8988T (cell line): ENCODE results near the gene OVCA2.

Experiments
- DNase-seq: peaks from one replicate; pipeline ENCODE4 v3.0.0; 2011

The OVCA2 gene

DNA sequence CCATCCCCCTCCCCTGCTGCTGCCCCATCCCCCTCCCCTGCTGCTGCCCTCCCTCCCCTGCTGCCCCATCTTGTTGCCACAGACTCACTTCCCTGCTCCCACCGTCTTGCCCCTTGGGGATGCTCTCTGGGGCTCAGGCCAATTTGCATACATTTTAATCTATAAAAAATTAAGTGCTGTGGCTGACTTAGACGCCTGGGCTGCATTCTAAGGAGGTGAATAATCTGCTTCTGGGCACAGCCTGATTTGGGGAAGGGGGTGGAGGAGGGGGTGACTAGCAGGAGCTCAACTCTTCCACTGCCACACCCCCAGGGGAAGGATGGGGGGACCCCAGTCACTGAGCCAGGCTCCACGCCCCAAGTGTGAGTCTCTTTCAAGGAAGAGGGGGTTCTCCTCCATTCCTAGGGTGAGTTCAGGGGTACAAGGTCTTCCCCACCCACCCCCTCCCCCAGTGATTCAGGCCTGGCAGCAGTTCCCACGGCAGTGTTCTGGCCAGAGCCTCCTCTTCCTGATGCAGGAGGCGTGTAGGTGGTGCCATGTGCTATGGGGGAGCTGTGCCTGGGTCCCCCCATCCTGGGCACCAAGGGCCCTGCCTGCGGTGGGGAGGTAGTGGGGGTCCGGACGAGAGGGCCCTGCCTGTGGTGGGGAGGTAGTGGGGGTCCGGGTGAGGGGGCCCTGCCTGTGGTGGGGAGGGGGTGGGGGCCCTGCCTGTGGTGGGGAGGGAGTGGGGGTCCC lies 6.8 kb upstream of the OVCA2 start:
- no peak for DNase-seq

DNA sequence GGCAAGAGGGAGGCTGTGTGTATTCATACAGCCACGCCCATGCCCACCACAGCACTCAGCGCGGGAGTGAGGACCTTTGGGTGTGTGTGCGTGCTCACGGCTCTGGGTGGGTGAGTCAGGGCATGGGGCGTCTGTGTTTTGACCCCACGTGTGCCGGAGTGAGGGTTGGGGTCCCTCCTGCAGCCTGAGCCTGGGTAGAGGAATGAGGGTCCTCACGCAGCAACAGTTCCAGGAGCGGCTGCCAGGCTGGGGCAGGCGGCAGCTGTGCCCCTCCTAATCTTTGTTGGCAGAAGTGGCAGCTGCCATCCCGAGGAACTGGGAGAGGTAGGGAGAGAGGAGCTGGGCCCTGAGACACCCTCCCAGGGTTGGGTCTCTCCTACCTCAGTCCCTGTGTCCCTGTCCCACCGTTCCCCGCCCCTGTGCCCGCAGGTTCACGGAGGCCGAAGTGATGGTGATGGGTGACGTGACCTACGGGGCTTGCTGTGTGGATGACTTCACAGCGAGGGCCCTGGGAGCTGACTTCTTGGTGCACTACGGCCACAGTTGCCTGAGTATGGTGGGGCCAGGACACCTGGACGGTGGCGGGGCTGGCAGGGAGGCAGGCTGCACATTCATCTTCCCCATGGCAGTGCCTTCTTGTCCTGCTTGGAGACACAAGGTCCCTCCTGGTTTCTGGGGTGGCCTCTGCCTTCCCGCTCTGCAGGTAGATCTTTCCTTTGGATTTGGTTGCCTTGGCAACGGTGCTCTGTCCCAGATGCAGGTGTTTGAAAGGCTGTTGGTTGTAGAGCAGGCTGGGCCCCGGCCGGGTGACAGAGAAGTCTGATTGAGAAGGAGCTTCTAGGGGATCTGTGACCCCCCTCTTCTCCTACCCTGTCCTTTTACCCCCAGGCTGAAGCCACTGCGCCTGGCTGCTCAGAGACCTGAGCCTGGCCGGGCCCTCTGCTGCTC lies 6.0 kb upstream of the OVCA2 start:
- DNase-seq, result no peak

DNA sequence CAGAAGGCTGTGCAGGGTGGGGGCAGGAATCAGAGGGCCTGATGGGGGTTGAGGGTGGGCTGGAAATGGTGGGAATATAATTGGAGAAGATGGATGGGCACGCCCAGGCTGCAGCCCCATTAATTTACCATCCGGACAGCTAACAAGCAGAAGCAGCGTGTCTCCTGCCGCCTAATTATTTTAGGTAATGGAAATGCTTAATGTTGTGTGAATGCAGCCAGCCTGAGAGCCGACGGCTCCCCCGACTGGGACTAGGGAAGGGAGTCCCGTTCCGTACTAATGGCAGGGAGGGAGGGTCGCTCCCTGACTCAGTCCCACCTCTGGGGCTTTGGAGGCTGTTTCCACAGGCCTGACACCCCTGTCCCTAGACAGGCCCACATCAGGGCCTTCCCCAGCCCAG lies 4.7 kb upstream of the OVCA2 start:
- DNase-seq, result no peak

DNA sequence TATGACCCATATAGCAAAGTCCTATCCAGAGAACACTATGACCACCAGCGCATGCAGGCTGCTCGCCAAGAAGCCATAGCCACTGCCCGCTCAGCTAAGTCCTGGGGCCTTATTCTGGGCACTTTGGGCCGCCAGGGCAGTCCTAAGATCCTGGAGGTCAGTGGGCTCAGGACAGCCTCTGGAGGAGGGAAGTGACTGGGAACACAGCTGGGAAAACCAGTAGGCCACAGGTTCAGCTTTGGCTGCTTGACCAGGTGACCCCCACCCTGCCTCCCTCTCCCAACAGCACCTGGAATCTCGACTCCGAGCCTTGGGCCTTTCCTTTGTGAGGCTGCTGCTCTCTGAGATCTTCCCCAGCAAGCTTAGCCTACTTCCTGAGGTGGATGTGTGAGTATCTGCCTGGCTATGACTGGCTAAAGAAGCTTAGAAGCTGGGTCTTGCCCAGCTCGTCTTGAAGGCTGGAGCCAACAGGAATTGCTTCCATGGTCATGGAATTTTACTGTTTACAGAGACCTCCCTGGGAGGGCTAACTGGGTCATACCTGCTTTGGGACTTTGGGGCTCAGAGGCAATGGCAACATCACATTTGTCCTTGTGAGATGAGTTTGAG lies 1.5 kb upstream of the OVCA2 start:
- no peak for DNase-seq

DNA sequence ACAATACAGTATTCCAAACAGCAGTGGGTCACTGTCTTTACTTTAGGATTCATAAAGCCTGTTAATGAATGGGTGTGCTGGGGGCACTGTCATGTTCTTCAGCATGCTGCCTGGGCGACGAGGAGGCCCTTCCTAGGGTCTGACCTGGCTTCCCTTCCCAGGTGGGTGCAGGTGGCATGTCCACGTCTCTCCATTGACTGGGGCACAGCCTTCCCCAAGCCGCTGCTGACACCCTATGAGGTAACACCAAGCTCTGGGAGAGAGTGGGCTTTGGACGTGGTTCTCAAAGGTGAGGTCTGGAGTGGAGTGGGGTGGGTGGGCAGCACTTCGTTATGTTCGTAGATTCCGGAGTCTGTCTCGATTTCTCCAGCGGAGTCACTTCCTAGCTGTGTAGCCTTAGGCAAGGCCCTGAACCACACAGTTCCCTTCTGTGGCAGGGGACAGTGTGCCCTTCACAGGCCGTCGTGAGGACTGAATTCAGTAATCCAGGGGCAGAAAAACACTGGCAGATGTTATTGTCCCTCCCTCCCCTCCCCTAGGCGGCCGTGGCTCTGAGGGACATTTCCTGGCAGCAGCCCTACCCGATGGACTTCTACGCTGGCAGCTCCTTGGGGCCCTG lies 771 bp upstream of the OVCA2 start:
- DNase-seq, result no peak

DNA sequence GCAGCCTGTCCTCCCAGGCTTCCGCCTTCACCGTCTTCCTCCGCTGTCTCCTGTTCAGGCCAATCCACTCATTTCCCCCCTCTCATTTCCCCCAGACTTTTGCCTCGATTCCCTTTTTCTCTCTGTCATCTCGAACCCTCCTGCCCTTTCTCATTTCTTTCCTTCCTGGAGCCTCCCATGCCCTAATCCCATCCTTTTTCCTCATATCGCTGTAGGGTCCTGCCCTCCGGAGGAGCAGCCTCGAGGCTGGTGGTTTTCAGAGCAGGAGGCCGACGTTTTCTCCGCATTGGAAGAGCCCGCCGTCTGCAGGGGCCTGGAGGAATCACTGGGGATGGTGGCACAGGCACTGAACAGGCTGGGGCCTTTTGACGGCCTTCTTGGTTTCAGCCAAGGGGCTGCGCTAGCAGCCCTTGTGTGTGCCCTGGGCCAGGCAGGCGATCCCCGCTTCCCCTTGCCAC lies 597 bp downstream of the OVCA2 start:
- DNase-seq, result no peak

DNA sequence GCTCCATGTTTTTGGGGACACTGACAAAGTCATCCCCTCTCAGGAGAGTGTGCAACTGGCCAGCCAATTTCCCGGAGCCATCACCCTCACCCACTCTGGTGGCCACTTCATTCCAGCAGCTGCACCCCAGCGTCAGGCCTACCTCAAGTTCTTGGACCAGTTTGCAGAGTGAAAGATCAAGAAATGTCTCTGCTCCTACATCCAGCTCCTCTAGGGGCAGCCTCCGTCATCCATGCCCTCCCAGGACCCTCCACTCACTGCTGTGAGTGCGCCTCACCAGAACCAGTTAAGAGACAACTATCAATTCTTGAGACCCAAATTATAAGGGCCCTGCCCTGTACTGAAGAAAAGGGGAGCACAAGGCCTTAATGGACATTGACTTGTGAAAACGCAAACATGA lies 1.1 kb downstream of the OVCA2 start:
- DNase-seq, result no peak

DNA sequence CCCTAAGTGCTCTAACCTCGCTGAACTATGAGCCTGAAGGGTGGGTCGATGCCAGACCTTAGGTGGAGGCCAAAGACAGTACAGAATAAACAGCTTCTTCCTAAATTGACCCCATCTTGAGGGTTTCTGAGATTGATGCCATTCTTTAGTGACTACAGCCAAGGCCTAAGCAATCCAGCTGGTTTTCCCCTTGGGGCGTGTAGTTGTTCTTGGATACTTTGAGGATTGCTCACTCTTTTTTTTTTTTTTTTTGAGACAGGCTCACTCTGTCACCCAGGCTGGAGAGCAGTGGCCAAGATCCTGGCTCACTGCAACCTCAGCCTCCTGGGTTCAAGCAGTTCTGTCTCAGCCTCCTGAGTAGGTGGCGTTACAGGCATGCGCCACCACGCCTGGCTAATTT lies 2.0 kb downstream of the OVCA2 start:
- no peak for DNase-seq

DNA sequence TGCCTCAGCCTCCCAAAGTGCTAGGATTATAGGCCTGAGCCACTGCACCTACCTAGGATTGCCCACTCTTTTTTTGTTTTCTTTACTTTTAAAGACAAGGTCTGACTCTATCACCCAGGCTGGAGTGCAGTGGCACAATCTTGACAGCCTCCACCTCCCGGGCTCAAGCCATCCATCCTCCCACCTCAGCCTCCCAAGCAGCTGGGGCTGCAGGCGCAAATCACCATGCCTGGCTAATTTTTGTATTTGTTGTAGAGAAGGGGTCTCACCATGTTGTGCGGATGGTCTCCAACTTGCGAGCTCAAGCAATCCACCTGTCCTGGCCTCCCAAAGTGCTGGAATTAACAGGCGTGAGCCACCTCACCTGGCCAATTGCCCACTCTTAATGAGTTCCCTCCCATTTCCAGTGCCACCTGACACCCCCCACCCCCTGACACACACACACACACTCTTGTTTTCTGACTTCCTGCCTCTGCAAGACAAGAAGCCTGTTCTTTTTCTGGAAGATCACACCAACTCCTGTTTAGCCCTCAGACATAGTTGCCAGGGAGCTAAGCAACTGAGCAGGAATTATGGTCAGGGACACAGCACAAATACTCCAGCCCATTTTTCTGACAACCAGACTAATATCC lies 2.6 kb downstream of the OVCA2 start:
- DNase-seq, result no peak

DNA sequence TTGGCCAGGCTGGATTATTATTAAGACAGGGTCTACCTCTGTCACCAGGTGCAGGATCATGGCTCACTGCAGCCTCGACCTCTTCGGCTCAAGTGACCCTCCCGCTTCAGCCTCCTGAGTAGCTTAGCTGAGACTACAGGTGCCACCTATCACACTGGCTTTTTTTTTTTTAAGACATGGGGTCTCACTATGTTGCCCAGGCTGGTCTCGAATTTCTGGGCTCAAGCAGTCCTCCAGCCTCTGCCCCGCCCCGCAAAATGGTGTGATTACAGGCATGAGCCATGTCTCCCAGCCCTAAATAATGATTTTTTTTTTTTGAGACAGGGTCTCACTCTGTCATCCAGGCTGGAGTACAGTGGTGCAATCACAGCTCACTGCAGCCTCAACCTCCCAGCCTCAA lies 5.8 kb downstream of the OVCA2 start:
- no peak for DNase-seq

DNA sequence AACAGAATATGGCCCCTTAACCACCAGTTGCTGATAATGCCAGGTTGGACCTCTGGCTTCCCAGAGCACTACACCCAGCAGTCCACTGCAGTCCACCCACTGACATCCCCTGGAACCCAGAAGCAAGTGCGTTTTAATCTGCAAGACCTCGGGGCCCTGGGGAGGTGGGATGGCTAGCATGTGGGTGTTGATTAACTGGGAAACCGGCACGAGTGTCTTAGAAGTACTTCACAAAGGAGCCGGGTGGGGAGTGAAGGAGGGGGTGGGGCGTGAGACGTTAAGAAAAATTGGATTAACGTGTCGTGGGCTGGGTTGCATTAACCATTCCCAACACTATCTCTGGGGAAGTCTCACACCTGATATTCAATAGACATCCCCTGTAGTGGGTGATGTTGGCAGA lies 7.0 kb downstream of the OVCA2 start:
- DNase-seq, result no peak

DNA sequence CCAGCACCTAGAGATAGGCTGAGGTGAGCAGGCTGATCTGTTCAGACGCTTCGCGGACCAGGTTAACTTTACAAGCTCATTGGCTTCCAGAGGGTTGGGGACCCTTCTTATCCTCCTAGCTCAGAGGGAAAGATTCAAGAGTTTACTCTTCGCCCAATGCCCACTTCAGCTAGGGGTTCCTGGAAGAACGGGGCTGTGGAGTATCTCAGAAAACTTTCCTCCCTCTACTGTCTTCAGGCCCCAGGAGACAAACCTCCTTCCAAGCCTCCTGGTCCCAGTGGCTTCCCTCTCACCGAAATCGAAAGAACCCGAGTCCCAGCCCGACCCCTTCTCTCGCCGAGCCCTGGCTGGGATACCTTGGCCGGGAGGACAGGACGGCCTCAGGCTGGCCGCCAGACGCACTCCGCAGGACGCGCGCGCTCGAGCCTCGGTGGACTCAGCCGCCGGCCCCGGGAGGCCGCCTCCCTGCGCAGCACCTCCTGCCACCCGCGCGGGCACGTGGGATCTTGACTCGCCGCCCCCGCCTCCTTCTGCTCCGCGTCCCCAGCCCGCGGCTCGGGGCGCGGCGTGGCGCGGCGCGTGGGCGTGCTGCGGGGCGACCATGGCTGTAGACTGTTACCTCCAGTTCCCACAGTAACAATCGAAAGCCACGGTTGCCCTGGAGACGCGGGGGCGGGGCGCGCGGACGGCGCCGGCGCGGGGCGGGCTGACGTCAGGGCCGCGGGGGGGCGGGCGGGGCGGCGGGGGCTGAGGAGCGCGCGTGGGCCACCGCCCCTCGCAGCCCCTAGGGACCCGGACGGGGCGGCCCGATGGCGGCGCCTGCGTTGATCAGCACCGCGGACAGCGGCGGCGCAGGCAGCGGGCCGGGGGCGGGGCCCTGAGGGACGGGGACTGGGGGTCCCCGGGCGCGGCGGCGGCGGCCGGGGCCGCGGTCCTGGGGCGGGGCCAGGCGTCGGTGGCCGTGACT lies 7.8 kb downstream of the OVCA2 start:
- DNase-seq, result peak; percentile 83

DNA sequence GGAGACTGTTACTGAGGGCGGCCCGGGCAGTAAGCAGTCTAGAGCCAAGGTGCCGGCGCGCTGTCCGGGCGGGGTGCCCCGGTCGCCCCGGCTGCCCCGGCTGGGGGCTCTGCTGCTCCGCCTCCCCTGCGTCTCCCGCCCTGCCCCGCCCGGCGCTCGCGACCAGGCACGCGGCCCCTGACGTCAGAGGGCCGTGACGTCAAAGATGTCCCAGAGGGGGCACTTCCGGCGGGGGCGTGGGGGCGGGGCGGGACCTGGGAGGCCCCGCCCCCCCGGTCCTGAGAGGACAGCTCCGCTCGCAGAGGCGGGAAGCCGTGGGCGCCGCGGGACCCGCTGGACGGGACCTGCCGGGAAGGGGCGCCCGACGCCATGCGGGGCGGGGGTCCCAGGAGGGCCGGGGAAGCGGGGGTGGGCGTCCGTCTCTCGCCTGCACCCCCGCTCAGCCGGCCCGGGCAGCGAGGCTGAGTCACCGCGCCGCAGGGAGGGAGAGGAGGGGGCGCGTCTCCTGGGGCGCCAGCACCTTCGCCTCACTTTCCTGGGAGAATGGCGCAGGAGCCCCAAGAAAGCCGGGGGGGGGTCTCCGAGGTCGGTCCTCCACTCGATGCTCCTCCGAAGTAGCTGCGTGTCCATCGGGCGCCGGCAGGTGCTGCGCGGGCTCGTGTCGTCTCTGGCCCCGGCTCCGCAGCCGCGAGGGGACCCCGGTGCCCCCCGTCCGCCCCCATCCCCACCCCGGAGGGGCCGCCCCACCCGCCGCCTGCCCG lies 8.7 kb downstream of the OVCA2 start:
- peak; percentile 59 for DNase-seq

DNA sequence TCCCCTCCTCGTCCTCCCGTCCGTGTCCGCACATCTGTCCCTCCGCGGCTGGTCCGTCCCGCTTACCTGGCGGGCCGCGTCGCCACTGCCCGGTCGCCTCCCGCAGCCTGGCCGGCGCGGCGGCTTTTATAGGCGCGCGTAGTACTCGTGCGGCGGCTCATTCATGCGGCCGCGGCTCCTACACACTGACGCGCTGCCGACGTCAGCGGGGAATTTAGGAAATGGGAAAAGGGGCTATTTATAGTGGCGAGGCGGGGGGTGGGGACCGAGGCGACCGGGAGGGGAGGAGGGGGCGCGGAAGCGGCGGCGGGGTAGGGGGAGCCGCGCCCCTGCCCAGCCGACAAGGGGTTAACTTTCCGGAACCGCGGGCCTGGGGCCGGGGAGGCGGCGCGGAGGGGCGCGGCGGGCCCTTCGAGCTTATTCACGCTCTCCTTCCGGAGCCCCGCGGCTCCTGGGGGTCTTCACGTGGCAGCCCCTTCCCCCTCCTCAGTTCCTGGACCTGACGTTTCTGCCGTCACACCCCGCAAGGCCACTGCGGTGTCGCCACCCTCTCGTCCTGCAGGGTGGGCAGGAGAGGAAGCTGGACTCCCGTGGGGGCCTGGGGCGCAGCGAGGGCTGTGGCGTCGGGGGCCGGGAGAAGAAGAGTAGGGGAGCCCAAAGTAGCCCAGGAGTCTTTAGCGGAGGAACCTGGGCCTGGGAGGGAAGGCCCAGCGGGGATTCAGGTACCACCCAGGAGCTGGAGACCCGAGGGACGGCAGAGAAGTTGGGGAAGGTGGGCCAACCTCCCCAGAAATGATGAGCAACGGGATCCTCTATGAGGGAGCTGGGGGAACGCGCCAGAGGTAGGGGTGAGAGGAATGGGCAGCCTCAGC lies 9.5 kb downstream of the OVCA2 start:
- DNase-seq, result no peak

DNA sequence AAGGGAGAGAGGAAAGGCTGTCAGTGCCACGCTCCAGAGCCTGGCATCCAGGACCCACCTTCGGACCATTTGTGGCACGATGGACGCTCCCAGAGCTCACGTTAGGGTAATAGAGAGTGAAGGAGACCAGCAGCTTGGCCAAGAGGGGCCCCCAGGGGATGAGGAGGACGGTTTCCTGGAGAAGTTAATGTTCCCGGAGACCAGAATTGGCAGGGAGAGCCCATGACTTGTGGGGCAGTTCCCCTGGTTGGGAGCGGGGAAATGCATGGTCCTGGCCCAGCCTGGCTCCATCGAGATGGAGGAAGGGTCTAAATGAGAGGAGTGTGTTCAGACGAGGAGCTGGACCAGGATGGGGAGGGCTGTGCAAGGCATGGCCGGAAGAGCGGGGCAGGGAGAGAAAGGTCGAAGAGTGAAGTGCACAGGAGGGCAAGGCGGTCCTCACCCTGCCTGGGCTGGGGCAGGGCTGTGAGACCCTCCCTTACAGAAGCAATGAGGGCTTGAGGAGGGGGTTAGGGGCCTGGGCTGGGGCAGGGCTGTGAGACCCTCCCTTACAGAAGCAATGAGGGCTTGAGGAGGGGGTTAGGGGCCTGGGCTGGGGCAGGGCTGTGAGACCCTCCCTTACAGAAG lies 10.2 kb downstream of the OVCA2 start:
- no peak for DNase-seq

DNA sequence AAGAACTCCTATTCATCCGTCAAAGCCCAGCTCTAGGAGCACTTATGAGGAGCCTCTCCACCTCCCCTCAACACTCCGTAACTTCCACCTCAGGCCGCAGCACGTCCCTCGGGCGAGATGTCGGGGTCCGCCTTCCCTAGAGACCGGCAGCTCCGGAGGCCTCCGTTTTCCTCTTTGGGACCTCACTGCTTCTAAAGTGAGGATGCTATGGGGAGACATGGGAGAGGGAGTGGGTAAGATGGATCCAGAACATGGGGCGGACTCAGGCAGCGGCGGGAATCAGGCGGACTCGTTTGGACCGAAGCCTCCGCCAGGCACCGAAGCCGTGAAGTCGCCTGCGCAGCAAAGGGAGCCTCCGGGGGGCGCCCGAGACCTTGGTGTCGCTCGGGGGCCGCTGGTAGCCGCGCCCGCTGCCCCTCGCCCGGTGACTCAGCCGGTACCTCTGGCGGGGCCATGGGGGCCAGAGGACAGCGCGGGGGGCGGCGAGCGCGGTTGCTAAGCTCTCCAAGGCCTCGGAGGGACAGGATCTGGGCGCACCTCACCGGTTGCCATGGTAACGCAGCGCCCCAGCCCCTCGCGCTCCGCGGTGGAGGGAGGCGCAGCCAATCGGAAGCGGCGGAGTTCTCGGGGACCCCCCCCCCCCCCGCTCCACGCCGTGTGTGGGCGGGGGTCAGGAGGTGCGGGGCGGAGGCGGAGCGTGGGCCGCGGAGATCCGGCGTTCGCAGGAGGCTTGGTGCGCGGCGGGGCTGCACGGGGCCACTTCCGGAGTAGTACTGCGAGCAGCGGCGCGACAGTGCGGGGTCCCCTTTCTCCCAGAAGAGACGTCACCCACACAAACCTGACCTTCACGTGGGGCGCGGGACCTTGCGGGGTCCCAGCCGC lies 11.8 kb downstream of the OVCA2 start:
- peak; percentile 74 for DNase-seq

DNA sequence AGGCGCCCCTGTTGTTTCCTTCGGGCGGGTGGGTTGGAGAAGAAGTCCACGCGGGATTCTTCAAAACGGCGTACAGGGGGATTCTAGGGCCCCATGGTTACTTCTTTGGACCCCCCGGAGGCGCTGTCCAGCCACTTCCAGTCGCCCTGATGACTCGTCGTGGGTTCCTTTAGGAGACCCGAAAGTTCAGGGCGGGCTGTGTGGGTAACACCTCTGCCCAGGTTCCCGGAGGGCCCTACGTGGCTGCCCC lies 12.4 kb downstream of the OVCA2 start:
- no peak for DNase-seq

DNA sequence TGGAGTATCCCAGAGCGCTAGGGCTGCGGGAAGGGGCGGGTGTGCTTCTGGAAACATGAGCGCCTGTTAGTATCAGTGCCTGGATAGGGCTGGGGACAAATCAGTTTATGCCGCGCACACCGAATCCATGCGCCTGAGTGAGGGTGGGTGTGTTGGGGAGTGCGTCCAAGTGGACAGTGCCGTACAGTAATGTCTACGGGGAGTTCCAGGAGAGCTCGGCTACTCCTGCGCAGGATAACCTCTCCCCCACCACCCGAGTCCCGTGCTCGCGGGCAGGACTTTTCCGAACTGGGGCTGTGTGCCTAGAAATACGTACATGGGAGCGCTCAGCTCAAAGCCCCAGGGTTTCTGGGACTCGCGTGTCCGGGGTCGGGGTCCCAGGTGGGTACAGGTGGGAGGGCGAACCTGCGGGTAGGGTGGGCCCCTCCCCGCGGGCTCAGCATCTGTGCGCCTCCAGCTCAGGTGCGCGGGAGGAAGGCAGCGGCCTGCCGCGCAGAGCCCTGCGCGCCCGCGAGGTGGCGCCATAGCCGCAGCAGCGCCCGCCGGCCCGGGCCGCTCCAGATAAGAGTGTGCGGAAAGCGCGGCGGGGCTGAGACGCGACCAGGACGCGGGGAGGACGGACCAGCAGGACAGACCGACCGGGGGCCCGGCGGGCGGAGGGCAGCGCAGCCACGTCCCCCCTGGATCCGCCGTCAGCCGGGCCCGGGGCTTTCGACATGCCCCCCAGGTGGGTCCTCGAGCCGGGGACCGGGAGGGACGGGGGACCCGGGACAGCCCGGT lies 12.9 kb downstream of the OVCA2 start, which contains the start of gene HIC1:
Gene HIC1 (plus strand): TSS at position 592 of the 780 bp plus-strand sequence. CDS start 1,588 bp downstream, outside the sequence.
- peak; percentile 98 for DNase-seq
